GM12872 (cell line): ENCODE results near the gene PHF20.

Experiments
- CTCF ChIP-seq: IDR thresholded peaks from 3 replicates; pipeline ENCODE4 v1.5.1; 2011; ENCODE audit warnings: low read depth, mild to moderate bottlenecking, low read length, moderate library complexity; ENCODE audit not compliant: insufficient read depth

PHF20 gene

GRCh38 chr20:35910254-35910653 lies 138.4 kb downstream of the PHF20 start:
- TF ChIP-seq CTCF, result no peak

GRCh38 chr20:35912881-35913280 lies 141.1 kb downstream of the PHF20 start:
- no peak for TF ChIP-seq CTCF

- no peak for TF ChIP-seq CTCF
Measured at GRCh38 chr20:35917077-35917476, 145.3 kb downstream of the PHF20 start.

GRCh38 chr20:35918021-35918420 lies 146.2 kb downstream of the PHF20 start:
- no peak for TF ChIP-seq CTCF

GRCh38 chr20:35920523-35920922 lies 148.7 kb downstream of the PHF20 start:
- no peak for TF ChIP-seq CTCF

- TF ChIP-seq CTCF, result no peak
Measured at GRCh38 chr20:35929301-35929700, 157.5 kb downstream of the PHF20 start.

GRCh38 chr20:35934050-35934449 lies 162.2 kb downstream of the PHF20 start:
- TF ChIP-seq CTCF, result no peak

GRCh38 chr20:35939264-35939663 lies 167.4 kb downstream of the PHF20 start:
- no peak for TF ChIP-seq CTCF
